Stimulated activated CD4-positive, alpha-beta T cell treated with anti-CD3 and anti-CD28 coated beads, Interleukin-12 subunit alpha, Interleukin-12 subunit beta, amount 100 ng/mL, for 4 hours (primary cell): ENCODE data around the gene HMGCS2.

Experiments
- DNase-seq: peaks from one replicate; pipeline ENCODE4 v3.0.0-alpha.2; 2020

The HMGCS2 gene

DNA sequence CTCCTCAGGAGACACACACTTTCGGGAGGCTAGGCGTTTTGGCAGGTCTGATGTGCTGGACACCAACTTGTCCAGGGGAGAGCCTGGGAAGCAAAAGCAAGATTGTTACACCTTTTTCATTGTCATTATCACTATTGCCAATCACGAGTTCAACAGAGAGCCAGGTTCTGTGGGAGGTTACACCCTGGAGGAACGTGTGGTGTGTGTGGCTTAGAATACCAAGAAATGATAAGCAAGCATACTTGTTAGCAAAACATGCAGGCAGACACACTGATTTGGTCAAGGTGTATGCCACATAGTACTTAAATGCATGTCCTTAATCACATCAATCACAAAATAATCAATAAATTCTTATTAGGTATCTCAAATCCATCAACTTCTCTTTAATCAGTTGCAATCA, 16.1 kb downstream of the HMGCS2 start:
- no peak for DNase-seq

DNA sequence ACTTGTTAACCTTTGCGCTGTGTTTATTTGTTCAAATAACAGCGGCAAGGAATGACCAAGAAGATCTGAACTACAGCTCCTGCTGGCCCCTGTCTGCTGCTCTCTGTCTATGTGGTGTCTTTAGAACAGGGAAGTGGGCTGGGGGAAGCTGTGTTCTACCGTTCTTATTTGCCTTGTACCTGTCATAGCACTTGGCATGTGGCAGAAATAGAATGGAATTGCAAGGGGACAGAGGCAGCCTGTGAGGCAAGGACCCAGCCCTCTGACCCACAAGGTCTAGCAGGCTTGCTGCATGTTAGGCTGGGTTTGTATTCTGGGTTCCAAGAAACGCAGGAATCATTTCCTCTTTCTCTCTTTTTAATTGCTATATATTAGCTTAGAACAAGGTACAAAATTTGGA, 20.7 kb downstream of the HMGCS2 start:
- DNase-seq, result no peak

DNA sequence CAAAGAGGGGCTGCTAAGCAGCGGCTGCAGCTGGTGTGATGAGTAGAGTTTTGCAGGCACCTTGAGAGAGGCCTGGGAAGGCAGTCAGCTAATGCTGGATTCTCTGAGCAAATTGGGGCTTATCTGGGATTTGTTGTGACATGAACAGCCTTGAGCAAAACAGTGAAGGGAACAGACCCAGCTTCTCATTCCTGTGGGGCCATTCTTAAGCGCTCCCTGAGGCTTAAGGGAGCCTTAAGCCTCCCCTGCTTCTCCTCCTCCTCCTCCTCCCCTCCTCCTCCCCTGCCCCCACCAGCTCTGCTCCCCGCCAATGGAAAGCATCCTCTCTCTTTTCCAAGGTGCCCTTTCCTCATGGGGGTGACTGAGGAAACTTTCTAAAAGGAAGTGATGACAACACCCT, 21.3 kb downstream of the HMGCS2 start:
- DNase-seq, result no peak

DNA sequence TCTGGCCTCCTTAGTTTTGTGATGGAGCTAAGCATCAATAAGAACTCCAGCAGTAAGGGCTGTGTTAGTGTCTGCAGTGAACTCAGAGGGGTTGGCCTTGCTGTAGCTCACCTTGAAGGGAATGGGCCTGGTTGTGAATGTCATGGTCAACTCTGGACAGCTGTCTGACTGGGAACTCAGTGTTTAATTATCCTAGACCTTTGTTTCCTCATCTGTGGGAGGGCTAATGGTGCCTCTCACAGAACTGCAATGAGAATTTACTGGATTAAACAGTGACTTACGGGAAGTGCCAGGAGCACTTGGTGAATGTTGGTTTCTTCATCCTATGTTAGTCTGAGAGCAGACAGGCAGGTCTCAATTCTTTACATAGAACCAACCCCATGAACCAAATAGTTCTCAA, 23.7 kb downstream of the HMGCS2 start:
- no peak for DNase-seq

DNA sequence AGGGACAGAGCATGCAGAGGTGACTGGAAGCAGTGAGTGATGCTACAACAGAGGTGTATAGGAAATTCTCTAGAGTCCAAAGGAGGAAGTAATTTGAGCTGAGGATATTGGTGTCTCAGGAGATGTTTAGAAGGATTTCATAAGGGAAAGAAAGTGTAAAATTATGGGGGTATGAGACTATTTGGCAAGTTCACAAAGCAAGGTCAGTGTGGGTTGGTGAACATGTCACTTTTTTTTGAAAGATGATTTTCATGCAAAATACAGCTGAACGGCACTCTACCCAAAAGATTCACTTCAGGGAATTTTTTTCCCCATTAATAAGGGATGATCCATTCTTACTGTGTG, 24.1 kb downstream of the HMGCS2 start:
- no peak for DNase-seq

DNA sequence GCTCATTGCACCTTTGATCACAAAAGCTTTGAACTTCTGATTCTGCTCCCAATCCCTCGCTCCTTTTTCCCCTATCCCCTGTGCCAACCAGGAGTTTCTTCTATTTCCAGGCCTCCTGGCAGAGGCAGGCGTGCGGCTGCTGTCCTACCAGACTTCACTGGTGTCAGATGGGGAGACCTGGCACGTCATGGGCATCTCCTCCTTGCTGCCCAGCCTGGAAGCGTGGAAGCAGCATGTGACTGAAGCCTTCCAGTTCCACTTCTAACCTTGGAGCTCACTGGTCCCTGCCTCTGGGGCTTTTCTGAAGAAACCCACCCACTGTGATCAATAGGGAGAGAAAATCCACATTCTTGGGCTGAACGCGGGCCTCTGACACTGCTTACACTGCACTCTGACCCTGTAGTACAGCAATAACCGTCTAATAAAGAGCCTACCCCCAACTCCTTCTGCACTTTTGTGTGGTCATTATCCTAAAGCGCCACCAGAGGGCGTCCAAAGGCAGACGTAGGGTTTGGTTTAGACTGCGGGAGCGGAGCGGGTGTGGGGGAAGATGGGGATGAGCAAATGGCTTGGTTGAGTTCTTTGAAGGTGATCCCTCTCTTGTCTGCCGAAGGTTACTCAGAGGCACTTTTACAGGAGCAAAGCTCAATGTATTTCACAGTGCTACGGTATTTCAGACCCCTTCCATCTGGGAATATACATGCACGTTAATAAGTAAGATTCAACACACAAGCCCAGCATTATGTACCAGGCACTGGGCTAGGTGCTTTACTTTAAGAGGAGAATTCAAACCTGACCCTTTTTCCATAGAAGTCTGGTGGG, 24.7 kb downstream of the HMGCS2 start:
- peak; percentile 29 for DNase-seq

DNA sequence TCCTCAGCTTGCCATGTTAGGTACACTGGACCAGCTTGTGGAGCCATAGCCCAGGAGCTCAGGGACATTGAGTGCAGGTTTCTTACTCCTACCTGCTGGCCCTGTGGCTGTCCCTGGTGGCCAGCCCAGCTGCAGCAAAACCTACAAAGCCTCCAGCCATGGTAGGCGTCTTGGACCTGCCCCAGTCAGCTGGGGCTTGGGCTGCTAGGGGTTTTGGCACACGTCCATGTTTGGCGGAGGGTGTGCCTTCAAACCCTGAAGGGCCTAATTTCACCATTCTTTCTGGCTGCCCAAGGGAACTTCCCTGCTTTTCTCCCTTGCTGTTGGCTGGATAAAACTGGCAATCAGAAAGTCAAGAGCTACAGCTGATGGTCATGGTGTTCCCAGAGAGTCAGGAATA, 25.4 kb downstream of the HMGCS2 start:
- no peak for DNase-seq

DNA sequence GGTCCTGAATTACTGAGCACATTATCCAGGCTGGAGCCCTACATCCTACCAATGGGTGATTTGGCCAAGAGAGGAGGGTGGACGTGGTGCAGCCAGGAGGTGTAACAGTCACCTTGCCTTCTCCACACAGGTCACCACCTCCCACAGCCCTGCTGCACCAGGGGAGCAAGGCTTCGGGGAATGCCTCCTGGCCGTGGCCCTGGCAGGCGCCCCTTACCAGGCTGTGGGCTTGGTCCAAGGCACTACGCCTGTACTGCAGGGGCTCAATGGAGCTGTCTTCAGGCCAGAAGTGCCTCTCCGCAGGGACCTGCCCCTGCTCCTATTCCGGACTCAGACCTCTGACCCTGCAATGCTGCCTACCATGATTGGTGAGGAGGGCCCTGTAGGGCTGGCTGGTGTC, 26.0 kb downstream of the HMGCS2 start:
- DNase-seq, result no peak

DNA sequence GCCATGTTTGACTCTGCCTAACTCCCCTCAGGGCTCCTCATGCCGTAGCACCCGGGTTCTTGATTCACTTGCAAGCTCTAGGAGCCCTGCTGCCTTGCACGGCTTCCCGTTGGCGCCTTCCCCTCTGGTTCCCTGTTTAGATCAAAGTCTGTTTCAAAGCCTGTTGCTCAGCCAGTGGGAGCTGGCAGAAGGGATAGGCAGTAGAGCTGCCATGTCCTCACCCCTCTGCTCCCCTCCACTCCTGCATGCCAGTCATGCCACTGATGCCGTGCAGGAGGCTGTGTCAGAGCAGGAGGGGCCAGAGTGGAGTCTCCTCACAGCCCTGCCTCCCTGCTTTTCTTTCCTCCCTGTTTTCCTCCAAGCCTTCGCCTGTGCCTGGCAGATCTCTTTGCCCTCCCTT, 26.5 kb downstream of the HMGCS2 start:
- DNase-seq, result no peak

DNA sequence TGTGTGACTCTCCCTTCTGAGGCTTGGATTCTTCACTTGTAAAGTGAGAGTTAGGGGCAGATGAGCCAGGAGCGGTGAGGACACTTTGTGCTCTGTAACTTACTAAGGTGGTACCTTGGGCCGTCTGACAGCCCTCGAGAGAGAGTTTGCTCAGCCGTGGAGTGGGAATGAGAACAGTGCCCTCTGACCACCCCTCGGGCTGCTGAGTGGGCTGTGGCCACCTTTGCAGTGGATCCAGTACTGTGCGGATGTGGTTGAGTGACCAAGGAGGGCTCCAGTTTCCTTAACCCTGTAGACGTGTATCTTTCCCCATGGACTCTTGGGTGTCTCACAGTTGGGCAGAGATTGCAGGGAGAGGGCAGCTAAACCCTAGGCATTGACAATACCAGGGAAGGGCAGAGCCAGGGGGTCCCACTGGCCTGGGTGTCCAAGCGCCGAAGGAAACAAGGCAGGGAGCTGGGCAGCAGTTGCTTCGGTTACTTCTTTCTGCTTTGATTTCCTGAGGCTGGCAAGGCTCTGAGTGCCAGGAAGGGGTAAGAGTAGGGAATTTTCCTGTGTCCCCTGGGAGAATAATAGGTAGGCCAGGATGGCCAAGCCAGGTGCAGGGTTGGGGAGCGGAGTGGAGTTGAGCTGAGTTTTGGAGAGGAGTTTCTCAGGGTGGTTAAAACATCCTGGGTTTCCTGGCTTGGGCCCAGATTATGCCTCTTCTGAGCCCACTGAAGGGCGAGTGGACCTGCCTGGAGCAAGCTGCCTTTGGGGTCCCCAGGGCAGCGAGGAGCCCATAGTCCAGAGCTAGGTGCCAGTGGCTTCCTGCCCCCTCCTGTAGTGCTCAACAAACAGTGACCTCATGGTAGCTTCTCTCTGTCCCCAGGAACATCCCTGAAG, 27.6 kb downstream of the HMGCS2 start:
- DNase-seq, result no peak

DNA sequence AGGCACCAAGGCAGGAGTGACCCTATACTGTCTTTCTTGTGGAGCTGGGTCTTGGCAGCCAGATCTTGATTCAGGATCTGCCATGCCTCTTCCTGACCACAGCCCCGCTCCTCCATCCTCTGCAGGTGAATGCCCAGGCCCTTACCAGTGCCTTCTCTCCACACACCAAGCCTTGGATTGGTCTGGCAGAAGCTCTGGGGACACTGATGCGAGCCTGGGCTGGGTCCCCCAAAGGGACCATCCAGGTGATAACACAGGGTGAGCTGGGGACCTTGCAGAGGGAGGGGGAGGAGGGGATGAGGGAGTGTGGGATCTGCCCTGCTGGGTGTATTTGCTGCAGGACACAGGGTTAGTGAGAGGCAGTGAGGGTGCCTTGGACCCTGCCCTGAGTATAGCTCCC, 28.4 kb downstream of the HMGCS2 start:
- DNase-seq, result no peak

DNA sequence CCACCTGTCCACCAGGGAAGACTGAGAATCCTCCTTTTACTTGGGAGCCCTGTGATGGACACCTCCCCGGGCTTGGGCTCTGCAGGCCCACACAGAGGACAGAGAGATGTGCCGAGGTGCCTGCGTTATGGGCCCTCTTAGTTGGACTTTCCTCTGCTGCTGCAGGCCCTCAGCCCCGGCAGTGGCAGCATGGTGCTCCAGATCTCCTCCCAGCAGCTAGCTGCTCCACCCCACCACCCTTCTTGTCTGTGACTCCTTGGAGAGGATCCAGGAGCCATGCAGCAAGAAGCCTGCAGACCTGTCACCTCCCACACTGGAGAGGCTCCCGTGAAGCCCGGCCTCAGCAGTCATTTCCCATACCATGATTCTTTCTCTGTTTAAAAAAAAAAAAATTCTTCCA, 29.6 kb downstream of the HMGCS2 start:
- DNase-seq, result no peak

DNA sequence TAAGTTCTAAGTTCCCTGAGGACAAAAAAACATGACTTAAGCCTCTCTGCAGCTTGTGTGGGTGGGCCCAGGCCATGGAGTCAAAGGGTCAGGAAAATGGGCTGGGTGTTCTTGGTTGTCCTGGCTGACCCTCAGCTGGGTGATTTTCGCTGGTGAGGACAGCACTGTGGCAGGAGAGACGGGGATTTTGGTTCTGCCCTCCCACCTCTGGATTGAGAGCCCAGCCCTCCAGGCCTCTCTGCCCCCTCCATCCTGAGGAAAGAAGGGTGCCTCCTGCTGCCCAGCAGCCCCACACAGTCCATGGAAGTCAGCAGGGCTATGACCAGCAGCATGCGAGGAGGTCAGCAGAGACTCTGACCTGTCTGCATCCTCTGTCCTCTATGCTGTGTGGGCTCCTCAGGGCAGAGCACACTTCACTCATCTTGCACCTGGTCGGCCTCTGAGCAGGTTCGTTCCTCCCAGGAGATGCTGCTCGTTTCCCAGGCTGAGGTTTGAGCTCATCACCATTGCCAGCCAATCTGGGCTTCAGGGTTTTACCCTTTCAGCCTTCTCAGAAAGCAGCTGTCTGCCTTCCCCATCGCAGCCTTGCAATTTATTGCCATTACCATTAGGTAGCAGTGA, 30.5 kb downstream of the HMGCS2 start:
- no peak for DNase-seq

DNA sequence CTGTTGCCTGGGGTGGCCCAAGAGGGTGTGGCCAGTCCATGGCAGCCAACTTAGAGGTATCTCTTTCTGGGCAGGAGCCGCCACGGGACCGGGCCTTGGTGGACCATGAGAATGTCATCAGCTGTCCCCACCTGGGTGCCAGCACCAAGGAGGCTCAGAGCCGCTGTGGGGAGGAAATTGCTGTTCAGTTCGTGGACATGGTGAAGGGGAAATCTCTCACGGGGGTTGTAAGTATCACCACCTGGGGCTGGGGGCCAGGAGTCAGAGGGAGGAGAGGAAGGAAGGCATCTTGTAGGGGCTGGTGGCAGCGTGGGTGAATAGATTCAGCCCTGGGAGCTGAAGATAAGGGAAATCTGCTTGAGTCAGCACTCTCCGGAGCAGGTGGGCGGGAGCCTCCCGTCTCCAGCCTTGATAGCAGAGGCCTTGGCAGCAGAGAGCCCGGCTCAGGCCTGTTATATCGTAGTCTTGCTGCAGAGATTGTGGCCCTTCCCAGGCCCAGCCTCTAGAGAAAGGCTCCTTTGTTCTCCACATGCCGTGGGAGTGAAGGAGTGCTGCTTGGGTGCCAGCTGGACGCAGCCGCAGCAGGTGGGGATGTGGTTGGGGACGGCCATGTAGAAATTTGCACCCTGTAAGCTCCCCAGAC, 31.5 kb downstream of the HMGCS2 start:
- no peak for DNase-seq

DNA sequence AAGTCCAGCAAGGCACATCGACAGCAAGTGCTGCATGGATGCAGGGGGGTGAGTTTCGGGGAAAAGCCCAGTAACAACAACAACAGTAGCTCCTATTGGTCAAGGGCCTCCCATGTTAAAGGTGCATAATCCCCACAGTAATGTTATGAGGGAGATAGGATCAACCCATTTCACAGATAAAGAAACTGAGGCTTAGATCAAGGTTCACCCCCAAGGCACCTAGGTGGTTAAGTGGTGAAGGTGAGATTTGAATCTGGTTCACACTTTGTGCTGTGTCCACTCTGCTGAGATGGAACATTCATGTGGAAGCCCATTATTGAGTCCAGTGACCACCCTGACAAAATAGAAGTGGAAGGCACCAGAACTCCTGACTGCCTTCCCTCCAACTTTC, 32.1 kb downstream of the HMGCS2 start:
- no peak for DNase-seq

DNA sequence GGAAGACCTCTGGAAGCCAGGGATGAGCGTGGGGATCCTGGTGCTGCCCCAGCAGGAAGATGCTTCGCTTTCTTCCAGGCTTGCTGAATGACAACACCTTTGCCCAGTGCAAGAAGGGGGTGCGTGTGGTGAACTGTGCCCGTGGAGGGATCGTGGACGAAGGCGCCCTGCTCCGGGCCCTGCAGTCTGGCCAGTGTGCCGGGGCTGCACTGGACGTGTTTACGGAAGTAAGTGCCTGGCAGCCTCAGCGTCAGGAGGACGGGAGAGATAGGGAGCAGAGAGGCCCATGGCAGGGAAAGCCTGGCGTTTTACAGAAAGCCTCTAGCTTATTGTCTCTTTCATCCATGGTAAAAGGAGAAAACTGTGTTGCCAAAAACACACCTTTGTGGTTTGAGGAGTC, 33.5 kb downstream of the HMGCS2 start:
- DNase-seq, result no peak

DNA sequence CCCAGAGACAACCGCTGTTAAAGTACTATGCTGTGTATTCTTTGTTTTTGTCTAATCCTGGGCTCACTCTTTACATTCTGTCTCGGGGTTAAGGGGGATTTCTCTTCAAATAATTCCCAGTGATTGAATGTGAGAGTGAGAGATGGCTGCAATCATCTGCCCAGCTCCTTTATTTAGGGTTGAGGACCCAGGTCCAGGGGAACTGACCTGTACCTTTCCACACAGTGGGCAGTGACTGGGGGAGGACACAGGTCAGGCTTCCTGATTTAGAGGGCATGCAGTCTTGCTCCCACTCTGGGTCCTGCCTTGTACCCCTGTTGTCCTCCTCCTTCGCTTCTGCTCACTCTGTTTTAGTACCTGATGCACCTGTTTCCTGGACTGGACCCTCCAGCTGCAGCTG, 35.0 kb downstream of the HMGCS2 start:
- no peak for DNase-seq

DNA sequence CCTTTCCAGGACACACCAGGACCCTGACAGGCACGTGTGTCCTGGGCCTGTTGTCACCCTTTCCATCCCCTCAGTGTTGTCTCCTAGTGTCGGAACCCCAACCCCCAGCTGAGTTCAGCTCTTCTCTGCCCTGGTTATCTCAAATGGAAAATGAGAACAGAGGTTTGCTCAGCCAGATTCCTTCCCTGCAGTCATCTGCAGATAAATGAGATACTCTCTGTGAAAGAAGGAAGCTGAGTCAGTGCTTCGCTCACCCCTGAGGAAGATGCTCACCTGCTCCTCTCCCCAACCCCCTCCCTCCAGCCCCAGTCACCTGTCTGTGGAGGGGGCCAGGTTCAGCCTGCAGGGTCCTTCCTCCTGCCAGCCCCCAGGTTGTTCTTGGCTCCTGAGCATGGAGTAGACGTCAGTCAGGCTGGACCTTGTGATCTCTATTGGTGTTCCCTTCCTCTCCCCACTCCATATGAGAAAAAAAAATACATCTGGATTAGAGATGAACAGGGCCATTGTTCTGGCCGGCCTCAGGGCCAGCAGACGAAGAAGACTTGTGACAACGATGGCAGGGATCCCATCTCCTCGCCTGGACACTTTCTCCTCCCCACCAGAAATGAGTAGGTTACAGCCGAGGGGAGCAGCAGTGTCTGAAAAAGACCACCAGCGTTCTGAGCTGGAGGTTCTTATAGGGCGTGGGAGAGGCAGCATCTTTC, 36.1 kb downstream of the HMGCS2 start:
- no peak for DNase-seq

DNA sequence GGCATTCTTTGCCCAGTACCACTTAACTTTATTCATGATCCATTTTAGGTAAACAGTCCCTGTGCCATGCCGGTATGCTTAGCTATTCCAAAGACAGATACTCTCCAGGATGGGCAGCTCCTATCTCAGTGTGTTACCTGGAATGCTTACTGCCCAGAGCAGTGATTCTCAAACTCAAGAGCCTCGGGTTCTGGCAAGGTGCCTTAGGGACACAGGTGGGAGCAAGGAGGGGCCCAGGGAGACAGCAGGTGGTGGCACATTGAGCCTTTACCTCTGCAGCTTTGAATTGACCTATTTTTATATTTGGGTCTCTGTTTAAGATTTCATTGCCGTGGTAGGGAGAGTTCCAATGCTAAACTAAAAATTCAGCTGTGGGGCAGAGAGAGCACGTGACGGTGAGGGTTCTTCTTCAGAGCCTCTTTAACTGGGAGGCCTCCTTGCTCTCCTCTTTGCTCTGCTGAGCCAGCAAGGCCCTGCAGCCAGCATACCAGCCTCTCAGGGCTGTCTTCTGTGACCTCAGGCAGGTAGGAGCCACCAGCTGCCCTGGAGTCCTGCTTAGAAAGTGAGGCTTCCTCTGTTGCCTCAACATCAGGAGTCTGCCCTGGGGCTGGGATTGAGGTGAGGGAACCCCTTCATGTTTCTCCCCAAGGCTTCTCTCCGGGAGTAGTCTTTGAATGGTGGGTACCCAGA, 36.8 kb downstream of the HMGCS2 start:
- no peak for DNase-seq

DNA sequence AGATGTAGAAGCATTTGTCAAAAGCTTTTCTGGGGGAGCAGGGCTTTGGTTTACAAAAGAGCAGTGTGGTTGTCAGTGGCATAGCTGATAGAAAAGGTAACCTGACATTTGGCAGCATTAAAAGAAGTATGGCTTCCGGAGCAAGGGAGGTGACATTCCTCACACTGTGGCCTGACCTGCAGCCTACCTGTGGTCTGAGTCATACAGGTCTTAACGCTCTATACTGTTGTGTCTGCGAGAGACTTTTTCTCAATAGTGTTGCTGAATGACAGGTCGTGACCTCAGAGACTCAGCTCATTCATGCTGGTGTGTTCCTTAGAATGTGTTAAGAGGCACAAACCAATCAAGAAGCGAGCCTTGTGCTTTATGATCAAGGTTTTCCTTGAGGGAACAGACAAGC, 37.6 kb downstream of the HMGCS2 start:
- no peak for DNase-seq

DNA sequence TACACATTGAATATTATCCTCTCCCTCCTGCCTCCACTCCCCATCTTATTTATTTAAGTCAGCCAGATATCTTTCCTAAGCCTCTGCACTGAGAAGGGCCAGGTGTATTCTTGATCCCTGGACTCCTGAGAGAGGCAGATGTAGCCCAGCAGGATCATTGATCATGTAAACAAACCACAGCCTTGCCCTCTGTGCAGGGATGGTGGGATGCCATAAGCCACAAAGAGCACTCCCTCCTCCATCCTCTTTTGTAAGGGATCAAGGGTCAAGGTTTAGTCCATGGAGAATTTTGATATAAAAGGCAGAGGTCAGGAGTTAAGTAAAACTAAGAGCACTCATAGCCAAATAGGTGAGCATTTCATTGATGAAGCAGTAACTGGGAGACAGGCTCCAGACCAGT, 39.7 kb downstream of the HMGCS2 start:
- DNase-seq, result no peak

DNA sequence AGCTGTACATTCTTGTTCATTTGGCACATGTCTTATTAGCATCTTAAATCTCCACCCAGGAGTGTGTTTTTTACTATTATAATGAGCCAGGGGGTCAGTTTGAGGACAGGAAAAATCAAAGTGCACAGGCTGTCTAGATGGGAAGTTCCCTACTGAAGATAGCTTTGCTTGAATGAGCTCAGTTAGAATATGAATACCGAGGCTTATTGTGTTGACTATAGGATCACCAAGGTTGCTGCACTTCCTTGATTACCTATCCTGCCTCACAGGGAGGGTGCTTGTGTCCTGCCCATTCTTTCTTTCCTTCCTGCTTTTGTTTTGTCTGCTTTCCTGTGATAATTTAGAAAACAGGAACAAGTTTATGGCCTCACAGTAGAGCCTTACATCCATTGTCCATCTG, 40.7 kb downstream of the HMGCS2 start:
- DNase-seq, result no peak
